ENCODE results near the gene CPT2.

GRCh38 chr1:53165408-53165961, 31.1 kb upstream of the CPT2 start:
- TF ChIP-seq, protein P1, sequence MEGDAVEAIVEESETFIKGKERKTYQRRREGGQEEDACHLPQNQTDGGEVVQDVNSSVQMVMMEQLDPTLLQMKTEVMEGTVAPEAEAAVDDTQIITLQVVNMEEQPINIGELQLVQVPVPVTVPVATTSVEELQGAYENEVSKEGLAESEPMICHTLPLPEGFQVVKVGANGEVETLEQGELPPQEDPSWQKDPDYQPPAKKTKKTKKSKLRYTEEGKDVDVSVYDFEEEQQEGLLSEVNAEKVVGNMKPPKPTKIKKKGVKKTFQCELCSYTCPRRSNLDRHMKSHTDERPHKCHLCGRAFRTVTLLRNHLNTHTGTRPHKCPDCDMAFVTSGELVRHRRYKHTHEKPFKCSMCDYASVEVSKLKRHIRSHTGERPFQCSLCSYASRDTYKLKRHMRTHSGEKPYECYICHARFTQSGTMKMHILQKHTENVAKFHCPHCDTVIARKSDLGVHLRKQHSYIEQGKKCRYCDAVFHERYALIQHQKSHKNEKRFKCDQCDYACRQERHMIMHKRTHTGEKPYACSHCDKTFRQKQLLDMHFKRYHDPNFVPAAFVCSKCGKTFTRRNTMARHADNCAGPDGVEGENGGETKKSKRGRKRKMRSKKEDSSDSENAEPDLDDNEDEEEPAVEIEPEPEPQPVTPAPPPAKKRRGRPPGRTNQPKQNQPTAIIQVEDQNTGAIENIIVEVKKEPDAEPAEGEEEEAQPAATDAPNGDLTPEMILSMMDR (IDR thresholded peaks at IDR 0.05) = no peak
- no peak for TF ChIP-seq POLR2A (IDR thresholded peaks at IDR 0.05)
